A673 (cell line): Measurements from ENCODE around the gene SAMSN1. TPM values are rescaled to one million over a fixed set of nuclear protein-coding genes. Genes with fewer than 3 reads are reported as not detected.

Experiments used
- BruUV-seq: library from RNA; stranded (reverse); fragments of 400-500 nt; replicated peaks from 2 replicates; lab custom pipeline; 2021; lab: Mats Ljungman, UMichigan
- CTCF ChIA-PET: fragments of 300-600 bp; sonication (Branson Sonifier 250); formaldehyde crosslinking; loops from one replicate; lab custom pipeline; 2022; ENCODE audit warnings: antibody characterized with exemption; lab: Charles Lee
- POLR2A ChIA-PET: fragments of 300-600 bp; sonication (Branson Sonifier 250); formaldehyde crosslinking; loops from one replicate; lab custom pipeline; 2022; ENCODE audit warnings: antibody characterized with exemption; ENCODE audit not compliant: low non-redundant PET; lab: Charles Lee
- DNase-seq: peaks from one replicate; pipeline ENCODE4 v3.0.0-alpha.2; 2015; ENCODE audit warnings: low spot score
- H3K27ac ChIP-seq: fragments of 200-600 bp; sonication (generic); 2 replicates; pipeline ENCODE4 v1.5.1; 2016; ENCODE audit warnings: mixed run types, low read depth, mild to moderate bottlenecking, mixed read lengths, antibody characterized with exemption, low read length; ENCODE audit not compliant: poor library complexity, severe bottlenecking
- H3K27me3 ChIP-seq: fragments of 200-600 bp; sonication (generic); replicated peaks from 2 replicates; pipeline ENCODE4 v1.6.1; 2017; ENCODE audit warnings: mixed run types, low read depth, mild to moderate bottlenecking, mixed read lengths, antibody characterized with exemption, low read length; ENCODE audit not compliant: insufficient read depth, poor library complexity
- H3K36me3 ChIP-seq: fragments of 200-600 bp; sonication (generic); 2 replicates; pipeline ENCODE4 v1.6.1; 2016; ENCODE audit warnings: mixed run types, mild to moderate bottlenecking, mixed read lengths, antibody characterized with exemption, low read length; ENCODE audit not compliant: insufficient read depth, poor library complexity, severe bottlenecking
- H3K4me1 ChIP-seq: fragments of 200-600 bp; sonication (generic); 2 replicates; pipeline ENCODE4 v1.6.1; 2017; ENCODE audit warnings: mixed run types, mild to moderate bottlenecking, mixed read lengths, antibody characterized with exemption, low read length; ENCODE audit not compliant: insufficient read depth, poor library complexity, severe bottlenecking
- H3K4me3 ChIP-seq: fragments of 200-600 bp; sonication (generic); 2 replicates; pipeline ENCODE4 v1.5.1; 2016; ENCODE audit warnings: low read depth, mixed run types, mild to moderate bottlenecking, mixed read lengths, low read length; ENCODE audit not compliant: poor library complexity, severe bottlenecking
- H3K9me3 ChIP-seq: fragments of 200-600 bp; sonication (generic); 2 replicates; pipeline ENCODE4 v1.6.1; 2016; ENCODE audit warnings: mixed run types, low read depth, mild to moderate bottlenecking, mixed read lengths, antibody characterized with exemption, low read length; ENCODE audit not compliant: poor library complexity, severe bottlenecking
- EZH2 ChIP-seq: fragments of 200-600 bp; sonication (generic); IDR thresholded peaks from 2 replicates; pipeline ENCODE4 v1.6.1; 2017; ENCODE audit warnings: borderline replicate concordance, low read depth, mild to moderate bottlenecking, mixed read lengths, antibody characterized with exemption, low read length; ENCODE audit not compliant: poor library complexity, severe bottlenecking
- intact Hi-C: fragments of 100-400 bp; cut with micrococcal nuclease; formaldehyde crosslinking; loops from one replicate; pipeline ENCODE4 v1.10.0; 2022; ENCODE audit not compliant: unreplicated experiment
- total RNA-seq: library from RNA; stranded (reverse); gene quantifications from 2 replicates; pipeline ENCODE4 v1.2.3, GENCODE V29; 2021
- TF ChIP-seq, protein P1 (sequence below): fragments of 300-800, 200-600 bp; sonication (generic); conservative IDR thresholded peaks from 2 replicates; pipeline ENCODE4 v1.5.1; 2017; ENCODE audit warnings: low read depth, mild to moderate bottlenecking, antibody characterized with exemption, low read length, moderate library complexity, mixed read lengths

SAMSN1 gene
- total RNA-seq, 1 experiment from 2014 or later = not detected

DNA sequence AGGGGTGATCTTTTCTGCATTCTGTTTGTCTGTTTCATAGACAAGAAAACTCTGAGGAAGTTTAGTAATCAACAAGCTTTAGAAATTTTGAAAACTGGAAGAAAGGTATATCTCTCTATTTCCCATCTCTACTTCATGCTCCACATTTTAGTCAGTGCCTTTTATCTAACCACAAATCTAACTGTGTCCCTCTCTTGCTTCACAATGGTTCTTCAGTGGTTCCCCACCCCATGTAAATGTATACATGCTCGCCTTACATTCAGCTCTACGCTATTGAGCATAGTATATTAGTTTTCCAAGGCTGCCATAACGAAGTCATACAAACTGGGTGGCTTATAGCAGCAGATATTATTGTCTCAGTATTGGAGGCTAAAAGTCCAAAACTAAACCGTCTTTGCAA is 14.4 kb upstream of the SAMSN1 start:
- TF ChIP-seq, protein P1, sequence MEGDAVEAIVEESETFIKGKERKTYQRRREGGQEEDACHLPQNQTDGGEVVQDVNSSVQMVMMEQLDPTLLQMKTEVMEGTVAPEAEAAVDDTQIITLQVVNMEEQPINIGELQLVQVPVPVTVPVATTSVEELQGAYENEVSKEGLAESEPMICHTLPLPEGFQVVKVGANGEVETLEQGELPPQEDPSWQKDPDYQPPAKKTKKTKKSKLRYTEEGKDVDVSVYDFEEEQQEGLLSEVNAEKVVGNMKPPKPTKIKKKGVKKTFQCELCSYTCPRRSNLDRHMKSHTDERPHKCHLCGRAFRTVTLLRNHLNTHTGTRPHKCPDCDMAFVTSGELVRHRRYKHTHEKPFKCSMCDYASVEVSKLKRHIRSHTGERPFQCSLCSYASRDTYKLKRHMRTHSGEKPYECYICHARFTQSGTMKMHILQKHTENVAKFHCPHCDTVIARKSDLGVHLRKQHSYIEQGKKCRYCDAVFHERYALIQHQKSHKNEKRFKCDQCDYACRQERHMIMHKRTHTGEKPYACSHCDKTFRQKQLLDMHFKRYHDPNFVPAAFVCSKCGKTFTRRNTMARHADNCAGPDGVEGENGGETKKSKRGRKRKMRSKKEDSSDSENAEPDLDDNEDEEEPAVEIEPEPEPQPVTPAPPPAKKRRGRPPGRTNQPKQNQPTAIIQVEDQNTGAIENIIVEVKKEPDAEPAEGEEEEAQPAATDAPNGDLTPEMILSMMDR = no peak
- no peak for TF ChIP-seq EZH2
- ChIA-PET POLR2A (no interaction called here), CTCF (no interaction called here)
- no peaks in the 10 kb centered on the region for H3K9me3 ChIP-seq
- no TSS peak for BruUV-seq
- no peak overlapping the region for H3K27ac ChIP-seq
- H3K27me3 ChIP-seq = no peaks in the 10 kb centered on the region
- DNase-seq = no peak
- H3K36me3 ChIP-seq = no peaks in the 10 kb centered on the region
- H3K4me3 ChIP-seq = no peak overlapping the region
- intact Hi-C loops = no loop called here
- no peaks in the 10 kb centered on the region for H3K4me1 ChIP-seq

DNA sequence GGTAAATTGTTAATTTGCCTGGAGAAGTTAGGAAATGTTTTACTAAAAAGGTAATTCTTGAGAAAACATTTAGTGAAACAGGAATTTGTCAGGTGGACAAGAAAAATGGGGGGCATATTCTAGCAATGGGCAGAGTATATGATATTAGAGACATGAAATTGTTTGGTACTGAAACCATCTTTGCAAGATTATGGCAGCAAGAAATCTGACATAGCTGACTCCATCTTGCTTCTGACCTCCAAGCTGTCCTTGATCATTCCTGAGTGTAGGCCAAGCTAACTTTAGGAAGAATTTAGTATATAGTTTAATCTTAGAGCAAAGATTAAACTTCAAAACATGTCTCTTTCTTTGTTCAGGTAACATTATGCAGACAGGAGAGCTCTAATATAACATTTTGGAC is 14.0 kb upstream of the SAMSN1 start:
- CTCF ChIA-PET = no interaction called here

DNA sequence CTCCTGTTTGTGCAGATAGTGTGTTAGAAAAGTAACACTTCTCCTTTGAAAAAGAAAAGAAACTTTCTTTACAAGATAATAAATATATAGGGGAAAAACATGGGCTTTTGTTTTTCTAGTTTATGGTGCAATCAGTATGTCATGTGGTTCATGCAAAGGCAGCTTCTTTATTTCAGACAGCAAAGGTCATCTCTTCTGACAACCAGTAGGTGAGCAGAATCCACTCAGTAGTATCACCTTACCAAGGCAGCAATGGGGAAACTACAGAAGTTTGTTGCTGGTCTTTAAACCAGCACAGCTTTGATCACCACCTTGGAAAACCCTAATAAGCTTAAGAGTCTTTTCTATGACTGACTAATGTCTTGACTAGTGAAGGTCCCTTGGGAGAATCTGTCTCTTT is 13.0 kb upstream of the SAMSN1 start:
- Histone ChIP-seq H3K9me3 (no peaks in the 10 kb centered on the region), H3K4me1 (no peaks in the 10 kb centered on the region), H3K27me3 (no peaks in the 10 kb centered on the region), H3K36me3 (no peaks in the 10 kb centered on the region), H3K27ac (no peak overlapping the region), H3K4me3 (no peak overlapping the region)
- ChIA-PET CTCF (no interaction called here), POLR2A (no interaction called here)
- intact Hi-C loops = no loop called here
- no peak for DNase-seq
- TF ChIP-seq, protein P1 = no peak
- no peak for TF ChIP-seq EZH2
- no TSS peak for BruUV-seq

More for the DNA sequence above, 14.0 kb upstream of the SAMSN1 start:
- Histone ChIP-seq H3K4me1 (no peaks in the 10 kb centered on the region), H3K4me3 (no peak overlapping the region), H3K27ac (no peak overlapping the region), H3K27me3 (no peaks in the 10 kb centered on the region), H3K36me3 (no peaks in the 10 kb centered on the region), H3K9me3 (no peaks in the 10 kb centered on the region)
- TF ChIP-seq, protein P1 = no peak
- no peak for TF ChIP-seq EZH2
- no peak for DNase-seq
- BruUV-seq = no TSS peak
- intact Hi-C loops = no loop called here
- POLR2A ChIA-PET = no interaction called here
